ACHN (cell line): ENCODE measurements around the gene TMEM145.

Experiments
- DNase-seq: peaks from one replicate; pipeline ENCODE4 v3.0.0-alpha.2; 2015
- in situ Hi-C: cut with HindIII; loops from 2 replicates; pipeline ENCODE4 v1.10.0; 2017; ENCODE audit warnings: low sequenced_read_pairs, low pct_ligation_motif_present, low pct_unique_long_range_greater_than_20kb

Gene TMEM145

GRCh38 chr19:42276284-42276683 is 36.8 kb upstream of the TMEM145 start:
- in situ Hi-C loops, result no loop called here
- no peak for DNase-seq

GRCh38 chr19:42276821-42277220 is 36.3 kb upstream of the TMEM145 start:
- in situ Hi-C loops, result no loop called here
- DNase-seq, result no peak

DNA sequence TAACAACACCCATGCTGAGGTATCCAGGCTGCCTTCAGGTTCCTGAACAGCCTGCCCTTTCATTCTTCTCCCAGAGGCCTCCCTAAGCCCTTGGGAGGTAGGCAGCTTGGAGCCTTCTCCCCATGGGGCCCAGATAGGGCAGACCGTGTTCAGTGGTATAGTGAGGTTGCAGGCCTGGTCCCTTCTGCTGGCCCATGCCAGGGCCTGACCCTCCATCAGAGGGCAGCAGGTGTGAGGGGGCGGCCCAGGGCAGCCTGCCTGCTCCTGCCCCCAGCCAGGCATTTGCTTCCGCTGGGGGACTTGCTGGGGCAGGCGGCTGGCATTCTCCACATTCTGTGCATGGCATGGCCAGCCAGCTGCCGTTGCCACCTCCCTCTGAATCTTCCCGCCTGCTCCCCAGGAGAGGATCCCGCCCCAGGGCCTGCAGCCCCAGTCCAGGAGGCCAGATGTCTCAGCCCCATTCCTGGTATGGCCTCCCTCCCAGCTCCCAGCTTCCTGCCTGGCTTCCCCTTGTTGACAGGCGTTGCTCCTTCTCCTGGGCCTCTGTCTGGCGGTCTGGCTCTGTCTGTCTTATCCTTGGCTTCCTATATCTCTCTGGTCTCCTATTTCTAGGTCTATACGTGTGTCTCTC is 35.2 kb upstream of the TMEM145 start:
- in situ Hi-C loops, result no loop called here
- peak; percentile 11 for DNase-seq

DNA sequence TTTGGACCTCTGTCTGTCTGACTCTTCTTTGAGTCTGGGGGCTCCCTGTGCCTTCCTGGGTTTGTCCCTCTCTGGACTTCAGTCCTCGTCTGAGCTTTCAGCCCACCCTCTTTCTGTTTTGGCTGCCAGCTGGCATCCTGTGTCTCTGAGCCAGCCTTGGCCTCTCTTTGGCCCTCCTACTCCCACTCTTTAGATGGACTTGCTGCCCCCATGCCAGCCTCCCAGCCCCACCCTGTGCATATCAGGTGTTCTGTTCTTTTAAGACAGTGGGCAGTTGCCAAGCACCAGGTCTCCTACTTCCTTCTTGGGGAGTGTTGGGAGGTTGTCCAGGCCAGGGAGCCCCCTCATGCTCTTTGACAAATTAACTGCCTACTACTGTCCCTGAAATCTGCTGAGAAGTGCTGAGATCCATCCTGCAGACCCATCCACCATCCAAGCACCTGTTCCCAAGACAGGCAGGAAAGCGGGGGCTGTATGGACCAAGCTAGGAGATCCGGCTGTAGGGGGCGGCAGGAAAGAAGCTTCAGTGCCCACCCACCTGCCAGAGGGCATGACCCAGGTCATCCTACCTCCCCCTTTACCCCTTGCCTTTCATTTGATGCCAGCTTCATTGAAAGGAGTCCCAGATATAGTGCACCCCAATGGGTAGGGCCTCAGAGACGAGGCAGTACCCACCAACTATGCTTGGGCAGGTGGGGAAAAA is 34.5 kb upstream of the TMEM145 start:
- no peak for DNase-seq
- in situ Hi-C loops, result no loop called here

DNA sequence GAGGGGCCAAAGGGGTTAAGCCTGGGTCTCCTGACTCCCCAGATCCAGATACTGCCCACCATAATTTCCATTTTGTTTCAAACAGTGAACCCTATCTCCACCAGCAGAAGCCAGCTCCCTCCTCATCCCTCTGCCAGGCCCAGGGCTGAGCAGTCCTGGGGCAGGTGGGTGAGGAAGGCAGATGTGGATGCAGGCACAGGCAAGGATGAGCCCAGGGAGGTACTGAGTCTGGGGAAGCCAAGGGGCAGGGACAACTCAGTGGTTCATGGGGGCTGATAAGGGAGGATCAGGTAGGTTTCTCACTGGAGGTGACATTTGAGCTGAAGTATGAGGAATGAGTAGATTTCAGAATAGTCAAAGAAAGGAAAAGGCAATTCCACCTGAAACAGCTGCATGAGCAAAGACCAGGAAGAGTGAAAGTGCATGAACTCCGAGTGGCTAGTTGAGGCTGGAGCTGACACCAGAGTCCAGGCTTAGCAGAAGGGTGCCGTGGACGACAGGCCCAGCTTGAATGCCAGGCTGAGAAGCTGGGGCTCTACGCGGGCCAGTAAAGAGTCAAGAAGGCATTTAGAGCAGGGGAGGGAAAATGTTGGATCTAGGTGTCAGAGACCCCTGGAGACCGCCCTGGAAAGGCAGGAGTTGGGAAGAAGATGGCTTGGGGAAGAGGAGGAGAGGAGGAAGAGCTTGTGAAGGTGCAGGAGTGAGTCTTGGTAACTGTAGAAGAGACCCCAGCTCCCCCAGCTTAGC is 33.8 kb upstream of the TMEM145 start:
- in situ Hi-C loops, result no loop called here
- no peak for DNase-seq

GRCh38 chr19:42279902-42280814 is 33.0 kb upstream of the TMEM145 start:
- in situ Hi-C loops, result no loop called here
- peak; percentile 89 for DNase-seq

- DNase-seq, result no peak
Measured at GRCh38 chr19:42280815-42281145, 32.3 kb upstream of the TMEM145 start.

GRCh38 chr19:42281146-42281826 is 31.8 kb upstream of the TMEM145 start:
- in situ Hi-C loops, result no loop called here
- peak; percentile 21 for DNase-seq

More at GRCh38 chr19:42280815-42281145, 32.3 kb upstream of the TMEM145 start:
- in situ Hi-C loops, result no loop called here

GRCh38 chr19:42281827-42282762 is 31.0 kb upstream of the TMEM145 start:
- DNase-seq, result peak; percentile 37
- in situ Hi-C loops, result no loop called here

DNA sequence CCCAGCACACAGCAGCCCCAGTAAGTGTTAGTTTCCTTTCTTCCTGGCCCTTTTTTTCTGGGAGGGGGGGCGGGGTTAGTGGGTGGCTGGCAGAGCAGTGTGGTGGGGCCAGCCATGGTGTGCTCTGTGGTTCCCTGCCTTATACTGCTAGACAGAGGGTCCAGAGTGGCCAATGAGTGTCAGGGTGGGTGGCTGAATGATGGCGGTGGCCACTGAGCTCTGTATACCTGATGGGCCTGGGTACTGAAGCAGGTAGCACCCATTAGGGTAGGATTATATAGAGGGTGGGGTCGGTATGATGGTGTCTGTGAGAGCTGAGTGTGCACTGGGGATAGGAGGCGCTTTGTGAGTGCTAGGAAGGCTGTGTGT is 30.3 kb upstream of the TMEM145 start:
- in situ Hi-C loops, result no loop called here
- DNase-seq, result no peak

DNA sequence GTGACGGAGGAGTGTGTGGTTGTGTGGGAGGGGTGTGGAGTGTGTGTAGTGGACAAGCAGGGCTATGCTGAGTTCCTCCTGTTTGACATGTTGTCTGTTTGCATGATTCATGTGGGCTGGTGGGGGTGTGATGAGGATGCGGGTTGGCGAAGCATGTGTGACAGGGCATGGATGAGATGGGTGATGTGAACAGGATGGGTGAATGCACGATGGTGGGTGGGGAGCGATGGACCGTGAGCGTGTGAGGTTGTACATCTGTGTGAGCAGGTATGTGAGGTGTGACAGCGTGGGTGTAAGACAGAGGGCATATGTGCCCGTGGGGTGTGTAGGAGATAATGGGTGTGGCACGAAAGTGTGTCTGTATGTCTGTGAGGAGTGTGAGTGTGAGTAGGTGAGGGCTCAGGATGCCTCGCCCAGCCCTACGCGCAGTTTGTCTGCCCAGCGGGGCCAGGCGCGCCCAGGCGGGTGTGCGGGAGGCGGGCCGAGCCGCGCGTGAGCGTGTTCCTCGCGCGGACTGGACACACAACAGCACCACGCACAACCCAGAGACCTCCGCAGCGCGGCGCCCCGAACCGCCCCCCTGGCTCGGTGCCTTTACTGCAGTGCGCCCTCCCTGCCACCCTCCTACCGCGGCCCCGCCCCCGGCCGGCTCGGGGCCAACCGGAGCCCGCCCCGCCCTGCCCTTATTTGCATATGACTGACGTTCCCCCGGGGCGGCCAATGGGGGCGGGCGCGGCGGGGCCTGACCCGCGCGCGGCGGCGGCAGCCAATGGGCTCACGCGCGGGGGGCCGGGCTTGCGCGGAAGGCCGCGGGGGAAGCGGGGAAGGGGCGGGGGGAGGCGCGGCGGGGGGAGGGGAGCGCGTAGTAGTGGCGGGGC is 29.7 kb upstream of the TMEM145 start:
- DNase-seq, result peak; percentile 90
- in situ Hi-C loops, result no loop called here

GRCh38 chr19:42284066-42284501 is 29.0 kb upstream of the TMEM145 start:
- in situ Hi-C loops, result no loop called here
- peak; percentile 73 for DNase-seq

DNA sequence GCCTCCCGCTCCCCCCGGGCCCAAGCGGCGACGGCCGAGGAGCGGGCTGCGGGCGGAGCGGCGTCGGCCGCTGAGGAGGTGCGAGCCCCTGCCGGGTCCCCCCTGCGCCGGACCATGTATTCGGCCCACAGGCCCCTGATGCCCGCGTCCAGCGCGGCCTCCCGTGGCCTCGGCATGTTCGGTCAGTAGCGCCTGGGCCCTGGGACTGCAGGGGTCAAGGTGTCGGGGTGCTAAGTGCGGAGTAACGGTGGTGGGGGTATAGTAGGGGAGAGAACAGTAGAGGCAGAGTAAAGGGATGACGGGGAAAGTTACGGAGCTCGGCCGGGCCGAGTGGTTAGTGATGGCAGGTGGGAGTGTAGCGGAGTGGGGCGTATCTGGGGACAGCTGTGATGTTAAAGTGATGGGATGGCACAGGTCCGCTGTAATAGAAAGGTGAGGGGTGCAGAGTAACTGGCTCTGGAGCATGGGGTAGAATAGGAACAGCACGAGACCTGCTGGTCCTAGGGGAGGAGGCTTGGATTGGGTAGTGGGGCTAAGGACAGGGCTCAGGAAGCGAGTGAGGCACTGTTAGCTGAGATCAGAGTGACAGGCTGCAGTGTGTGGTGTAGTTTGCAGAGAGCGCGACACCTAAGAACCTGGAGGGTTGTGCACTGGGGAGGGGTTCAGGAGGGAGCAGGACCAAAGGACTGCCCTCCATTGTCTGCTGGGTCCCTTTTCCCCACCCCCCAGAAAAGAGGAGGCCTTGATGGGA is 28.3 kb upstream of the TMEM145 start:
- in situ Hi-C loops, result no loop called here
- DNase-seq, result no peak

- in situ Hi-C loops, result no loop called here
- no peak for DNase-seq
Measured at GRCh38 chr19:42285541-42285941, 27.6 kb upstream of the TMEM145 start.

DNA sequence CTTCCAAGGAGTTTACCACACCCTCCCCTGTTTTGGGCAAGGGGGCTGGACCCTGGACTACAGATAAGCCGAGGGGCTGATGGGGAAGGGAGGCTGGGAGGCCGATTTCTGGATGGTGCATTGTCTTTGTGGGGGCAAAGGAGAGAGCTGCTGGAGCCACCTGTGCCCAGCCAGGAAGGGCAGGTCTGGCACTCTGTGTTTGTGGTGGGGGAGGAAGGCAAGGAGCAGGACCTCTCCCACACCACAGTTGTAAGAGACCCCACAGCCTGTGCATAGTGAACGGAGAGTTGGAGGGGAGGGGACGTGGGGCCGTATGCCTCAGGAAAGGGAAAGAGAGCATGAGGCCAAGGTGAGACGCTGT is 27.1 kb upstream of the TMEM145 start:
- in situ Hi-C loops, result no loop called here
- no peak for DNase-seq
